IMR-90 (cell line): ENCODE results near the gene PADI6. TPM values are rescaled to one million over a fixed set of nuclear protein-coding genes. Genes with fewer than 3 reads are reported as not detected.

Source experiments
- ATAC-seq: fragments of 200-7000 bp; cut with Tn5 transposase; 2 replicates; pipeline ENCODE4 v1.9.1; 2020; ENCODE audit warnings: low read depth, mild to moderate bottlenecking, moderate library complexity
- BruUV-seq: library from RNA; stranded (reverse); fragments of 400-500 nt; replicated peaks from 2 replicates; lab custom pipeline; 2021; lab: Mats Ljungman, UMichigan
- CTCF ChIA-PET: fragments of 300-600 bp; formaldehyde crosslinking; extraction: SDS; loops from one replicate; lab custom pipeline; 2021; ENCODE audit warnings: antibody characterized with exemption; lab: Yijun Ruan, JAX
- POLR2A ChIA-PET: fragments of 300-600 bp; sonication (Branson Sonifier 250); formaldehyde crosslinking; loops from one replicate; lab custom pipeline; 2022; ENCODE audit warnings: antibody characterized with exemption; ENCODE audit not compliant: unreplicated experiment; lab: Charles Lee
- DNase-seq: peaks from one replicate; pipeline ENCODE4 v3.0.0; 2013
- H2AFZ ChIP-seq: replicated peaks from 2 replicates; pipeline ENCODE3; 2013; ENCODE audit warnings: low read length, mild to moderate bottlenecking; ENCODE audit not compliant: poor library complexity
- H2AK5ac ChIP-seq: 2 replicates; pipeline ENCODE4 v1.6.1; 2013; ENCODE audit warnings: low read depth, low read length, inconsistent platforms
- H2AK9ac ChIP-seq: replicated peaks from 2 replicates; pipeline ENCODE3; 2013; ENCODE audit warnings: mild to moderate bottlenecking, low read depth, low read length, moderate library complexity; ENCODE audit not compliant: poor library complexity
- H2BK120ac ChIP-seq: 2 replicates; pipeline ENCODE4 v1.6.1; 2013; ENCODE audit warnings: low read depth, low read length, inconsistent platforms
- H2BK15ac ChIP-seq: 3 replicates; pipeline ENCODE4 v1.6.1; 2013; ENCODE audit warnings: low read depth, low read length, inconsistent platforms
- H2BK20ac ChIP-seq: 2 replicates; pipeline ENCODE4 v1.6.1; 2013; ENCODE audit warnings: low read depth, mild to moderate bottlenecking, inconsistent platforms, low read length, moderate library complexity
- H2BK5ac ChIP-seq: 2 replicates; pipeline ENCODE4 v1.6.1; 2013; ENCODE audit warnings: mild to moderate bottlenecking, low read depth, low read length, inconsistent platforms; ENCODE audit not compliant: poor library complexity, severe bottlenecking
- H3K14ac ChIP-seq: replicated peaks from 2 replicates; pipeline ENCODE4 v1.6.1; 2013; ENCODE audit warnings: low read depth, low read length, inconsistent platforms
- H3K18ac ChIP-seq: 2 replicates; pipeline ENCODE4 v1.6.1; 2013; ENCODE audit warnings: low read depth, low read length, control low read depth
- H3K23ac ChIP-seq: 2 replicates; pipeline ENCODE4 v1.6.1; 2013; ENCODE audit warnings: low read depth, low read length, inconsistent platforms
- H3K27ac ChIP-seq: 2 replicates; pipeline ENCODE4 v1.5.1; 2013; ENCODE audit warnings: mild to moderate bottlenecking, control low read depth, low read length; ENCODE audit not compliant: insufficient read depth
- H3K27me3 ChIP-seq: 2 replicates; pipeline ENCODE4 v1.6.1; 2013; ENCODE audit warnings: low read length; ENCODE audit not compliant: control insufficient read depth, insufficient read depth
- H3K36me3 ChIP-seq: 2 replicates; pipeline ENCODE4 v1.6.1; 2013; ENCODE audit warnings: low read length, mixed read lengths; ENCODE audit not compliant: control insufficient read depth, insufficient read depth
- H3K4ac ChIP-seq: 2 replicates; pipeline ENCODE4 v1.6.1; 2013; ENCODE audit warnings: low read depth, low read length, inconsistent platforms
- H3K4me1 ChIP-seq: 2 replicates; pipeline ENCODE4 v1.6.1; 2013; ENCODE audit warnings: low read length, mixed read lengths; ENCODE audit not compliant: control insufficient read depth, insufficient read depth
- H3K4me2 ChIP-seq: 2 replicates; pipeline ENCODE4 v1.6.1; 2013; ENCODE audit warnings: low read depth, mild to moderate bottlenecking, control low read depth, low read length, moderate library complexity
- H3K4me3 ChIP-seq: 2 replicates; pipeline ENCODE4 v1.5.1; 2013; ENCODE audit warnings: low read depth, mild to moderate bottlenecking, control low read depth, low read length, moderate library complexity; ENCODE audit not compliant: insufficient read depth
- H3K56ac ChIP-seq: 2 replicates; pipeline ENCODE4 v1.6.1; 2013; ENCODE audit warnings: low read length, inconsistent platforms; ENCODE audit not compliant: insufficient read depth; ENCODE audit errors: extremely low read depth
- H3K79me1 ChIP-seq, 2 experiments: 2 replicates each; pipeline ENCODE4 v1.6.1; 2013; ENCODE audit warnings: low read length in 2 of 2, inconsistent platforms in 1 of 2, low read depth in 1 of 2
- H3K9ac ChIP-seq: 2 replicates; pipeline ENCODE4 v1.6.1; 2013; ENCODE audit warnings: low read depth, low read length, control low read depth
- H3K9me1 ChIP-seq: 2 replicates; pipeline ENCODE4 v1.6.1; 2013; ENCODE audit warnings: low read length, inconsistent platforms; ENCODE audit not compliant: insufficient read depth
- H3K9me3 ChIP-seq: 2 replicates; pipeline ENCODE4 v1.6.1; 2013; ENCODE audit warnings: low read length; ENCODE audit not compliant: control insufficient read depth, insufficient read depth
- H4K20me1 ChIP-seq: 2 replicates; pipeline ENCODE4 v1.6.1; 2013; ENCODE audit warnings: low read length, inconsistent platforms; ENCODE audit not compliant: insufficient read depth
- H4K5ac ChIP-seq: 2 replicates; pipeline ENCODE4 v1.6.1; 2013; ENCODE audit warnings: mild to moderate bottlenecking, low read depth, low read length, control low read depth
- H4K8ac ChIP-seq, 2 experiments: 2 replicates each; pipeline ENCODE4 v1.6.1; 2013; ENCODE audit warnings: low read depth in 2 of 2, low read length in 2 of 2, control low read depth in 1 of 2, inconsistent platforms in 1 of 2
- H4K91ac ChIP-seq: 2 replicates; pipeline ENCODE4 v1.6.1; 2013; ENCODE audit warnings: low read depth, low read length, inconsistent platforms; ENCODE audit not compliant: insufficient read depth
- BHLHE40 ChIP-seq: fragments of 150-350 bp; IDR thresholded peaks from 2 replicates; pipeline ENCODE4 v1.6.1; 2016; ENCODE audit warnings: mild to moderate bottlenecking, low read depth, low read length
- CEBPB ChIP-seq: IDR thresholded peaks from 2 replicates; pipeline ENCODE4 v1.6.1; 2012; ENCODE audit warnings: low read depth, low read length, improper control_type of control experiment
- CHD1 ChIP-seq: IDR thresholded peaks from 2 replicates; pipeline ENCODE4 v1.6.1; 2012; ENCODE audit warnings: low read depth, low read length, improper control_type of control experiment
- CTCF ChIP-seq: conservative IDR thresholded peaks from 2 replicates; pipeline ENCODE4 v1.5.1; 2012; ENCODE audit warnings: mild to moderate bottlenecking, low read depth, low read length, improper control_type of control experiment
- ELK1 ChIP-seq: fragments of 150-350 bp; IDR thresholded peaks from 2 replicates; pipeline ENCODE4 v1.6.1; 2016; ENCODE audit warnings: low read depth, mild to moderate bottlenecking, low read length, moderate library complexity, borderline replicate concordance
- FOS ChIP-seq: fragments of 150-350 bp; IDR thresholded peaks from 2 replicates; pipeline ENCODE4 v1.6.1; 2016; ENCODE audit warnings: low read depth, low read length
- MAFK ChIP-seq: IDR thresholded peaks from 2 replicates; pipeline ENCODE4 v1.6.1; 2012; ENCODE audit warnings: low read depth, low read length, improper control_type of control experiment
- MAZ ChIP-seq: IDR thresholded peaks from 2 replicates; pipeline ENCODE4 v1.6.1; 2012; ENCODE audit warnings: low read depth, mild to moderate bottlenecking, low read length, improper control_type of control experiment, moderate library complexity, borderline replicate concordance
- MXI1 ChIP-seq: IDR thresholded peaks from 2 replicates; pipeline ENCODE4 v1.6.1; 2012; ENCODE audit warnings: low read depth, mild to moderate bottlenecking, low read length, moderate library complexity, borderline replicate concordance
- NFE2L2 ChIP-seq: fragments of 150-350 bp; IDR thresholded peaks from 2 replicates; pipeline ENCODE4 v1.6.1; 2016; ENCODE audit warnings: low read depth, mild to moderate bottlenecking, low read length
- POLR2A ChIP-seq: IDR thresholded peaks from 2 replicates; pipeline ENCODE4 v1.6.1; 2012; ENCODE audit warnings: mild to moderate bottlenecking, low read depth, low read length
- RAD21 ChIP-seq: IDR thresholded peaks from 2 replicates; pipeline ENCODE4 v1.6.1; 2012; ENCODE audit warnings: low read length, improper control_type of control experiment
- RCOR1 ChIP-seq: IDR thresholded peaks from 2 replicates; pipeline ENCODE4 v1.6.1; 2012; ENCODE audit warnings: mild to moderate bottlenecking, low read length, improper control_type of control experiment; ENCODE audit not compliant: insufficient replicate concordance
- RFX5 ChIP-seq: IDR thresholded peaks from 2 replicates; pipeline ENCODE4 v1.8.0; 2012; ENCODE audit warnings: low read depth, mild to moderate bottlenecking, low read length, moderate library complexity
- SMC3 ChIP-seq: fragments of 150-350 bp; IDR thresholded peaks from 2 replicates; pipeline ENCODE4 v1.6.1; 2016; ENCODE audit warnings: low read depth, mild to moderate bottlenecking, antibody characterized with exemption, low read length, moderate library complexity
- USF2 ChIP-seq: fragments of 150-350 bp; IDR thresholded peaks from 2 replicates; pipeline ENCODE4 v1.6.1; 2017; ENCODE audit warnings: mild to moderate bottlenecking, antibody characterized with exemption, low read length, low read depth
- WGBS, 2 experiments: methylation state at CpG; one replicate each; pipeline versions ENCODE4 v1.1.5 to v1.1.7; 2013; ENCODE audit warnings: missing lambda C conversion rate in 2 of 2; ENCODE audit not compliant: insufficient read length in 1 of 2; ENCODE audit errors: extremely low coverage in 2 of 2; 5-methylcytosine and 5-hydroxymethylcytosine counted together
- dilution Hi-C: fragments of 300-500 bp; cut with HindIII; formaldehyde crosslinking; loops from one replicate; pipeline ENCODE4 v1.14.3; 2018; ENCODE audit warnings: low sequenced_read_pairs; ENCODE audit not compliant: unreplicated experiment
- in situ Hi-C: fragments of 300-500 bp; cut with MboI; formaldehyde crosslinking; loops from 3 replicates; pipeline ENCODE4 v1.14.3; 2019; ENCODE audit warnings: low sequenced_read_pairs, inconsistent platforms, mixed read lengths
- intact Hi-C: fragments of 100-400 bp; cut with micrococcal nuclease; formaldehyde crosslinking; loops from 2 replicates; pipeline ENCODE4 v1.10.0; 2022
- polyA plus RNA-seq, 3 experiments: library from polyadenylated mRNA; depleted of rRNA; stranded (reverse); fragments of >200 nt; gene quantifications; 2 replicates each; pipeline ENCODE4 v1.2.3, GENCODE V29; 2012; ENCODE audit warnings: low replicate concordance in 1 of 3
- total RNA-seq: library from RNA; depleted of rRNA; stranded (reverse); fragments of >200 nt; gene quantifications from 2 replicates; pipeline ENCODE4 v1.2.3, GENCODE V29; 2012

The PADI6 gene
- total and polyA plus RNA-seq, 2 of the 4 experiments (the other 2 are of a cell fraction): not detected

GRCh38 chr1:17372955-17373354 lies 959 bp downstream of the PADI6 start:
- H4K8ac ChIP-seq: no peak overlapping the region
- H3K9me1 ChIP-seq: no peaks in the 10 kb centered on the region
- intact Hi-C loops (no loop called here), in situ Hi-C loops (no loop called here), dilution Hi-C loops (no loop called here)
- H3K9ac ChIP-seq: no peak overlapping the region
- BruUV-seq: no TSS peak
- no peak overlapping the region for H3K4me2 ChIP-seq
- H2AK5ac ChIP-seq: no peak overlapping the region
- no peak overlapping the region for H3K18ac ChIP-seq
- 41% methylated on average over 10 of the region's 18 CpGs; no CpG with 5 or more reads in 1 of the 2 experiments for WGBS, 2 experiments
- no peak overlapping the region for H3K23ac ChIP-seq
- no peaks in the 10 kb centered on the region for H4K20me1 ChIP-seq
- H2AK9ac ChIP-seq: no peak overlapping the region
- H3K4me1 ChIP-seq: no peaks in the 10 kb centered on the region
- no peak overlapping the region for H2AFZ ChIP-seq
- H3K36me3 ChIP-seq: no peaks in the 10 kb centered on the region
- H2BK15ac ChIP-seq: no peak overlapping the region
- POLR2A ChIA-PET: no interaction called here
- CTCF ChIA-PET: no interaction called here
- no peak overlapping the region for H3K56ac ChIP-seq
- H3K27ac ChIP-seq: no peak overlapping the region
- no peak overlapping the region for H3K14ac ChIP-seq
- H3K4ac ChIP-seq: no peak overlapping the region
- ATAC-seq: no peak
- H3K27me3 ChIP-seq: peaks cover 42% of the 10 kb centered on the region
- no peaks in the 10 kb centered on the region for H3K79me1 ChIP-seq
- no peak overlapping the region for H2BK5ac ChIP-seq
- no peak for DNase-seq
- no peak overlapping the region for H4K5ac ChIP-seq
- no peaks in the 10 kb centered on the region for H3K9me3 ChIP-seq
- H2BK20ac ChIP-seq: no peak overlapping the region
- TF ChIP-seq MXI1: no peak
- TF ChIP-seq FOS: no peak
- TF ChIP-seq CTCF: no peak
- no peak for TF ChIP-seq NFE2L2
- no peak for TF ChIP-seq SMC3
- no peak for TF ChIP-seq RCOR1
- TF ChIP-seq MAFK: no peak
- no peak for TF ChIP-seq POLR2A
- no peak for TF ChIP-seq CHD1
- TF ChIP-seq RFX5: no peak
- TF ChIP-seq RAD21: no peak
- no peak for TF ChIP-seq BHLHE40
- no peak for TF ChIP-seq MAZ
- no peak for TF ChIP-seq CEBPB
- no peak for TF ChIP-seq ELK1
- TF ChIP-seq USF2: no peak
- H4K91ac ChIP-seq: no peak overlapping the region
- no peak overlapping the region for H2BK120ac ChIP-seq
- H3K4me3 ChIP-seq: no peak overlapping the region
